CD4-positive, alpha-beta T cell (primary cell): ENCODE data around the gene MDP1. TPM values are rescaled to one million over a fixed set of nuclear protein-coding genes. Genes with fewer than 3 reads are reported as not detected.
A peak's percentile ranks its signal among the peaks of the same experiment; 100 is the strongest.

Experiments used
- ATAC-seq: fragments of 200-7000 bp; cut with Tn5 transposase; one replicate; pipeline ENCODE4 v1.10.0; 2022; ENCODE audit warnings: mild to moderate bottlenecking; ENCODE audit not compliant: poor library complexity
- CTCF ChIA-PET: fragments of 350-600 bp; sonication (Branson Sonifier 250); formaldehyde crosslinking; loops from one replicate; lab custom pipeline; 2021; ENCODE audit warnings: antibody characterized with exemption, inconsistent platforms; lab: Charles Lee
- POLR2A ChIA-PET: fragments of 350-600 bp; sonication (Branson Sonifier 250); formaldehyde crosslinking; loops from one replicate; lab custom pipeline; 2021; ENCODE audit warnings: antibody characterized with exemption, inconsistent platforms; lab: Charles Lee
- DNase-seq, 14 experiments: peaks; one replicate each; pipeline ENCODE4 v3.0.0-alpha.2; 2013 to 2020; ENCODE audit warnings: mixed read lengths in 2 of 14
- H3K27ac ChIP-seq, 2 donors: one replicate each; pipeline versions ENCODE4 v1.5.1 to v1.7.0; 2013; ENCODE audit warnings: low read length in 2 of 2, low read depth in 1 of 2, mild to moderate bottlenecking in 1 of 2
- H3K27me3 ChIP-seq, 2 experiments: 1 replicate in 1 of 2; 2 replicates in 1 of 2; pipeline versions ENCODE4 v1.6.1 to v1.7.0; 2013; ENCODE audit warnings: low read length in 2 of 2, control low read depth in 1 of 2, mild to moderate bottlenecking in 1 of 2, moderate library complexity in 1 of 2; ENCODE audit not compliant: insufficient read depth in 2 of 2, control insufficient read depth in 1 of 2
- H3K36me3 ChIP-seq: one replicate; pipeline ENCODE4 v1.6.1; 2013; ENCODE audit warnings: low read length, control low read depth; ENCODE audit not compliant: insufficient read depth
- H3K4me1 ChIP-seq: one replicate; pipeline ENCODE4 v1.6.1; 2013; ENCODE audit warnings: low read length, control low read depth; ENCODE audit not compliant: insufficient read depth
- H3K4me3 ChIP-seq: one replicate; pipeline ENCODE4 v1.5.1; 2013; ENCODE audit warnings: mild to moderate bottlenecking, low read length, moderate library complexity
- H3K9me3 ChIP-seq, 2 experiments: 1 replicate in 1 of 2; 2 replicates in 1 of 2; pipeline versions ENCODE4 v1.6.1 to v1.7.0; 2013; ENCODE audit warnings: low read length in 2 of 2, mild to moderate bottlenecking in 2 of 2, control low read depth in 1 of 2, moderate library complexity in 1 of 2; ENCODE audit not compliant: control insufficient read depth in 1 of 2, insufficient read depth in 1 of 2
- H3K27ac Mint-ChIP-seq: one replicate; pipeline ENCODE4 v1.8.0; 2020; ENCODE audit warnings: mixed read lengths
- H3K27me3 Mint-ChIP-seq: one replicate; pipeline ENCODE4 v1.8.0; 2021; ENCODE audit warnings: mixed read lengths
- H3K36me3 Mint-ChIP-seq: one replicate; pipeline ENCODE4 v1.8.0; 2021; ENCODE audit warnings: low read depth, mixed read lengths
- H3K4me1 Mint-ChIP-seq: one replicate; pipeline ENCODE4 v1.8.0; 2021; ENCODE audit warnings: low read depth, mixed read lengths
- H3K4me3 Mint-ChIP-seq: one replicate; pipeline ENCODE4 v1.8.0; 2020; ENCODE audit warnings: mild to moderate bottlenecking, mixed read lengths
- H3K9me3 Mint-ChIP-seq: one replicate; pipeline ENCODE4 v1.8.0; 2020; ENCODE audit warnings: mixed read lengths
- CTCF ChIP-seq: fragments of 200-600 bp; IDR thresholded peaks from one replicate; pipeline ENCODE4 v1.8.0; 2022; ENCODE audit warnings: antibody characterized with exemption, mild to moderate bottlenecking
- intact Hi-C, 2 experiments: fragments of 100-400 bp; cut with DNase I in 1 of 2; cut with micrococcal nuclease in 1 of 2; formaldehyde crosslinking; loops; one replicate each; pipeline versions ENCODE4 v1.15.1 to v1.9.0; 2023 to 2025; cut with DNase I, micrococcal nuclease
- total RNA-seq, 174 experiments: library from RNA in 2 of 174; stranded (reverse) in 2 of 174; gene quantifications; one replicate each; pipeline ENCODE4 v1.2.3 and lab custom pipeline; 2021 to 2026

MDP1 gene
- total RNA-seq, 2 experiments from 2014 or later, result 3.2 to 3.7 TPM

GRCh38 chr14:24176599-24176998 is 39.3 kb downstream of the MDP1 start:
- Histone ChIP-seq H3K36me3 (peaks cover 64% of the 10 kb centered on the region), H3K27ac (no peak overlapping the region), H3K27me3 (no peaks in the 10 kb centered on the region), H3K4me1 (peaks cover 13% of the 10 kb centered on the region), H3K9me3 (no peaks in the 10 kb centered on the region), H3K4me3 (no peak overlapping the region)
- Mint-ChIP-seq H3K27me3 (no peaks in the 10 kb centered on the region), H3K36me3 (peaks cover 70% of the 10 kb centered on the region), H3K27ac (no peak overlapping the region), H3K9me3 (no peaks in the 10 kb centered on the region), H3K4me3 (no peak overlapping the region), H3K4me1 (peaks cover 20% of the 10 kb centered on the region)
- POLR2A ChIA-PET, result interaction anchor here (0.9 to 2.3 kb wide), 3 partner anchors 15 to 62 kb away, joined by 3 to 11 read pairs (median 4); partner anchors contain the start of genes DCAF11, IRF9, NRL and PSME1
- intact Hi-C loops, result no loop called here
- no peak for TF ChIP-seq CTCF
- ATAC-seq (no peak), DNase-seq (no peak)
- CTCF ChIA-PET, result interaction anchor here (2.0 kb wide), 1 partner anchor 16 kb away, joined by 9 read pairs; the partner anchor contains the start of gene IRF9

GRCh38 chr14:24172871-24173281 is 43.0 kb downstream of the MDP1 start:
- no peaks in the 10 kb centered on the region for H3K27me3 Mint-ChIP-seq
- CTCF ChIA-PET, result interaction anchor here (1.4 kb wide), 1 partner anchor 12 kb away, joined by 3 read pairs; no protein-coding TSS in a partner anchor
- Histone ChIP-seq H3K4me1 (peaks cover 21% of the 10 kb centered on the region), H3K27me3 (no peaks in the 10 kb centered on the region), H3K27ac (peak overlapping the region in 1 of 2 donors; percentile 44), H3K36me3 (peaks cover 37% of the 10 kb centered on the region), H3K9me3 (no peaks in the 10 kb centered on the region), H3K4me3 (peak overlapping the region; percentile 56)
- TF ChIP-seq CTCF, result no peak
- peak overlapping the region; percentile 74 for H3K27ac Mint-ChIP-seq
- DNase-seq (no peak), ATAC-seq (no peak)
- H3K36me3 Mint-ChIP-seq, result peaks cover 50% of the 10 kb centered on the region
- POLR2A ChIA-PET, result interaction anchor here (0.8 to 5.4 kb wide), 6 partner anchors 11 to 59 kb away, joined by 3 to 53 read pairs (median 5); partner anchors contain the start of genes DCAF11, EMC9, IPO4 and IRF9
- peak overlapping the region; percentile 82 for H3K4me3 Mint-ChIP-seq
- intact Hi-C loops, result no loop called here
- H3K9me3 Mint-ChIP-seq, result no peaks in the 10 kb centered on the region
- H3K4me1 Mint-ChIP-seq, result peaks cover 36% of the 10 kb centered on the region

GRCh38 chr14:24172261-24172860 is 43.5 kb downstream of the MDP1 start:
- peak overlapping the region; percentile 56 for H3K4me3 ChIP-seq
- Mint-ChIP-seq H3K36me3 (peaks cover 51% of the 10 kb centered on the region), H3K4me1 (peaks cover 40% of the 10 kb centered on the region)

More at GRCh38 chr14:24172261-24172860, 43.5 kb downstream of the MDP1 start:
- Histone ChIP-seq H3K9me3 (no peaks in the 10 kb centered on the region), H3K4me1 (peaks cover 21% of the 10 kb centered on the region), H3K27me3 (no peaks in the 10 kb centered on the region), H3K36me3 (peaks cover 37% of the 10 kb centered on the region), H3K27ac (peak overlapping the region; percentile 29 to 44)
- Mint-ChIP-seq H3K9me3 (no peaks in the 10 kb centered on the region), H3K4me3 (peak overlapping the region; percentile 89), H3K27me3 (no peaks in the 10 kb centered on the region), H3K27ac (peak overlapping the region; percentile 79)
- intact Hi-C loops, result no loop called here
- ATAC-seq (no peak), DNase-seq (no peak)
- CTCF ChIA-PET, result interaction anchor here (1.4 to 1.8 kb wide), 2 partner anchors 11 to 12 kb away, joined by 3 to 9 read pairs; partner anchors contain the start of gene IRF9
- POLR2A ChIA-PET, result interaction anchor here (1.3 to 5.4 kb wide), 6 partner anchors 11 to 92 kb away, joined by 3 to 53 read pairs (median 8); partner anchors contain the start of genes DCAF11, EMC9, IPO4 and IRF9
- TF ChIP-seq CTCF, result no peak
